ENCODE data around the gene IRF2BP2. TPM values are rescaled to one million over a fixed set of nuclear protein-coding genes. Genes with fewer than 3 reads are reported as not detected.
A peak's percentile ranks its signal among the peaks of the same experiment; 100 is the strongest.

IRF2BP2 gene
- total RNA-seq, 4 donors from 2014 or later: 121 to 149 (median 137) TPM

DNA sequence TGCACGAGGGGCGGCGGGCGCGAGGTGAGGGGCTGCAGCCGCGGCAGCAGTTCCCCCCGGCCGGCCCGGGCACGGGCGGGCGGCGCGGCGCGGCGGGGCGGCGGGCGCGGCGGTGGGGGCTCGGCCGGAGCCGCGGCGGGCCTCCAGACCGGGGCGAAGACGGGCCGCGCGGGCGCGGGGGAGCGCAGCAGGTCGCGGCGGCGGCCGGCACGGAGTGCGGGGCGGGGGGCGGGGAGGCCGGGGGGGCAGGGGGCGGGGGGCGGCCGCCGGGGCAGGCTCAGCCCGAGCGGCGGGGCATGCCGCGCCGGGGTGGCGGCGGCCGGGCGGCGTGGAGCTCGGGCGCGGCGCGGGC, 311 bp downstream of the IRF2BP2 start:
- no peak for DNase-seq (ENCODE audit: low spot score in 2 of 2)
- TF ChIP-seq POLR2A (IDR thresholded peaks at IDR 0.05): no peak
- no peak overlapping the region for H3K4me3 ChIP-seq (ENCODE audit: low read depth, poor library complexity, severe bottlenecking)
- intact Hi-C loops (cut with DNase I; ENCODE audit: low total_unique reads): loop anchor here (5.0 to 10.0 kb wide), 4 partner anchors 77 to 458 kb away; no protein-coding TSS in a partner anchor
- WGBS, 2 donors: no CpG with 5 or more reads among the region's 67 CpGs

GRCh38 chr1:234608911-234609690, 877 bp downstream of the IRF2BP2 start:
- peak overlapping the region; percentile 85 for H3K4me3 ChIP-seq (ENCODE audit: low read depth, poor library complexity, severe bottlenecking)
- intact Hi-C loops (cut with DNase I; ENCODE audit: low total_unique reads): loop anchor here (5.0 to 10.0 kb wide), 3 partner anchors 77 to 458 kb away; no protein-coding TSS in a partner anchor
- WGBS, 2 donors: 0% methylated on average over 27 to 55 of the region's 121 CpGs
- TF ChIP-seq, protein P1, sequence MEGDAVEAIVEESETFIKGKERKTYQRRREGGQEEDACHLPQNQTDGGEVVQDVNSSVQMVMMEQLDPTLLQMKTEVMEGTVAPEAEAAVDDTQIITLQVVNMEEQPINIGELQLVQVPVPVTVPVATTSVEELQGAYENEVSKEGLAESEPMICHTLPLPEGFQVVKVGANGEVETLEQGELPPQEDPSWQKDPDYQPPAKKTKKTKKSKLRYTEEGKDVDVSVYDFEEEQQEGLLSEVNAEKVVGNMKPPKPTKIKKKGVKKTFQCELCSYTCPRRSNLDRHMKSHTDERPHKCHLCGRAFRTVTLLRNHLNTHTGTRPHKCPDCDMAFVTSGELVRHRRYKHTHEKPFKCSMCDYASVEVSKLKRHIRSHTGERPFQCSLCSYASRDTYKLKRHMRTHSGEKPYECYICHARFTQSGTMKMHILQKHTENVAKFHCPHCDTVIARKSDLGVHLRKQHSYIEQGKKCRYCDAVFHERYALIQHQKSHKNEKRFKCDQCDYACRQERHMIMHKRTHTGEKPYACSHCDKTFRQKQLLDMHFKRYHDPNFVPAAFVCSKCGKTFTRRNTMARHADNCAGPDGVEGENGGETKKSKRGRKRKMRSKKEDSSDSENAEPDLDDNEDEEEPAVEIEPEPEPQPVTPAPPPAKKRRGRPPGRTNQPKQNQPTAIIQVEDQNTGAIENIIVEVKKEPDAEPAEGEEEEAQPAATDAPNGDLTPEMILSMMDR (IDR thresholded peaks at IDR 0.05): no peak
- TF ChIP-seq POLR2A (IDR thresholded peaks at IDR 0.05): no peak
- peak in 1 of 2 donors; percentile 89 for DNase-seq (ENCODE audit: low spot score in 2 of 2)

DNA sequence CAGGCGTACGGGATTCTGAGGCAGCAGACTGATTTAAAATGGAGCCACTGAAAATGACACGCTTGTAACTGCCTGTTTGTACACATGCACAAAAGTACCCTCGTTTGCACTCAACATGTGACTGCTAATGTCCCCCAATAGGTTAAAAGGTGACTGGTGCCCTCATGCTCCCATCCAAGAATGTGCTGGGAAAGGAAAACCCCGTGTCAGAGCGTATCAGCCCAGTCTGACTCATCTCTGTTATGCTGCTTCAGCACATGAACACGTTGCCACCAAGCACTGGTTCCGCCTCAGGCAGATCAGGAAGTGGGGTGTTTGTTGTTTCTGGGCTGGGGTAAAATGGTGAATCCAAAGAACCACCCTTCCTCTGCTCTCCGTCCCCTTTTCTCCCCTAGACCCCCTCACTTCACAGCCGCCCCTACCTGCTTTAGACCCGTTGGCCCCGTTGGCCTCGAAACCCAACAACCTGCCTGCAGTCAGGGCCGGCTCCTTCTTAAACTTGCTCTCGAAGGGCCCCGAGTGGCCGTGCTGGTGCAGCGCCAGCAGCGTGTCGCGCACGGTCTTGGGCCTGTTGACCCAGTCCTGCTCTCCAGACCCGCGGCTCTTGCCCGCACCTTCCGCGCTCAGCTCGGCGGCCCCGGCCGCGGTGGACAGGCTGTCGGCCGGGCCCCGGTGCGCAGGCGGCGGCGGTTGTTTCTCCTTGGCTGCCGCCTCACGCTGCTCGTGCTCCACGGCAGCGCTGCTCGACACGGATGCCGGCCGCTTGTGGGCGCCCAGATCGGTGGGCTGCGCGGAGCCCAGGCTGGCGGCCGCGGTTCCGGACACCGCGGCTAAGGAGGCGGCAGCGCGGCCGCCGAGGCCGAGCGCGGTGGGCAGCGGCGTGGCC, 1.7 kb downstream of the IRF2BP2 start:
- H3K4me3 ChIP-seq (ENCODE audit: low read depth, poor library complexity, severe bottlenecking): peak overlapping the region; percentile 85
- intact Hi-C loops (cut with DNase I; ENCODE audit: low total_unique reads): loop anchor here (5.0 to 10.0 kb wide), 3 partner anchors 76 to 459 kb away; no protein-coding TSS in a partner anchor
- DNase-seq (ENCODE audit: low spot score in 2 of 2): peak; percentile 93 to 96
- WGBS, 2 donors: 0% methylated on average over 31 to 44 of the region's 68 CpGs
- TF ChIP-seq, protein P1 (IDR thresholded peaks at IDR 0.05): no peak
- TF ChIP-seq POLR2A (IDR thresholded peaks at IDR 0.05): no peak

- TF ChIP-seq, protein P1 (IDR thresholded peaks at IDR 0.05): no peak
- TF ChIP-seq POLR2A (IDR thresholded peaks at IDR 0.05): no peak
- H3K4me3 ChIP-seq (ENCODE audit: low read depth, poor library complexity, severe bottlenecking): peak overlapping the region; percentile 85
- peak in 1 of 2 donors; percentile 87 for DNase-seq (ENCODE audit: low spot score in 2 of 2)
- intact Hi-C loops (cut with DNase I; ENCODE audit: low total_unique reads): loop anchor here (5.0 to 10.0 kb wide), 3 partner anchors 75 to 460 kb away; no protein-coding TSS in a partner anchor
- WGBS, 2 donors: 2% methylated on average over 22 of the region's 22 CpGs
These were observed 2.6 kb downstream of the IRF2BP2 start for GRCh38 chr1:234607109-234608024.

DNA sequence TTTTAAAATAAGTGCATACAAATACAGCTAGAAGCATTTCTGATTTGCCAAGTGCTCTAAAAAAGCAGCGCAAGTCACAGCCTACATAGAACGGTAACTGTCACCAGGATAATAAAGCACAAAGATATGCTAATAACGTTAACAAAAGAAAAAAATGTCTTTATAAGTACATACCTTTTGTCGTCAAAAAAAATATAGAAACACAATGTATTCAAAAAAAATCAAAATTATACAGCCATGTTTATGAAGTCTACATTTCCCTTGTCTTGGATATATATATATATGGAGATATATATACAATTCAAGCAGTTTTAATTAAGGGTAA, 3.2 kb downstream of the IRF2BP2 start:
- TF ChIP-seq, protein P1 (IDR thresholded peaks at IDR 0.05): no peak
- TF ChIP-seq POLR2A (IDR thresholded peaks at IDR 0.05): no peak
- 1 to 3% methylated on average over 4 of the region's 4 CpGs for WGBS, 2 donors
- intact Hi-C loops (cut with DNase I; ENCODE audit: low total_unique reads): loop anchor here (5.0 to 10.0 kb wide), 3 partner anchors 74 to 461 kb away; no protein-coding TSS in a partner anchor
- no peak for DNase-seq (ENCODE audit: low spot score in 2 of 2)
- H3K4me3 ChIP-seq (ENCODE audit: low read depth, poor library complexity, severe bottlenecking): peak overlapping the region; percentile 85

Measured in lower leg skin (tissue), 4 donors.